ENCODE results near the gene TUBGCP4.

The TUBGCP4 gene

DNA sequence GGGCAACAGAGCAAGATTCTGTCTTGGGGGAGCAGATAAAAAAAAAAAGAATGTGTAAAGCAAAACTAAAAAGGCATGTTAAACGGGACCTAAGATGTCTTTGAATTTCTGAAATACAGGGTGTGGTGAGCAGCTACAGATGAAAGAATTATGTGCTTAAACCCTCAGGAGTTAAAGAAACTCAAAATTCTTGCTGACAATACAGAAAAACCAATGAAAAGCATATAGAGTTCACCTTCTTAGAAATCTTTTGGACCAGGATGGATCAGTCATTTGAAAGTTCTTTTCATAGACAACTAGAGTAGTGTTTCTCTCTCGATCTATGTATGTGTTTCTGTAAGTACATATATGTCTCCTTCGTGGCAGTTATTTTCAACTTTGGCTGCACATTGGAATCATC is 31.4 kb downstream of the TUBGCP4 start:
- H3K4me3 ChIP-seq (ENCODE audit: low read depth, low read length), result no peak overlapping the region

DNA sequence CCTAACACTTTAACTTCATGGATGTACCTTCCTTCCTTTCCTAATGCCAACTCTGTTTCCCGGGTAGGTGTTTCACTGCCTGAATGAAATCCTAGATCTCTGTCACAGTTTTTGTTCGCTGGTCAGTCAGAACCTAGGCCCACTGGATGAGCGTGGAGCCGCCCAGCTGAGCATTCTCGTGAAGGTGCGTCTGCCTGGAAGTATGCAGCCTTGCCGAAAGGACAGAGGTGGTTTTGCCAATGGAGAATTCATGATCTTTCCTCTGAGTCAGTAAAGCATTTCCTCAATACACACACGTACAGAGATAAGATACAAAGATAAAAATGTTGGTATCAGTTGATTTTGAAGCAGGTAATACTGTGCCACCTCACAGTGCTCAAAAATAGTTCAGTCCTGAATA is 32.7 kb downstream of the TUBGCP4 start:
- no peak overlapping the region for H3K4me3 ChIP-seq (ENCODE audit: low read depth, low read length)

DNA sequence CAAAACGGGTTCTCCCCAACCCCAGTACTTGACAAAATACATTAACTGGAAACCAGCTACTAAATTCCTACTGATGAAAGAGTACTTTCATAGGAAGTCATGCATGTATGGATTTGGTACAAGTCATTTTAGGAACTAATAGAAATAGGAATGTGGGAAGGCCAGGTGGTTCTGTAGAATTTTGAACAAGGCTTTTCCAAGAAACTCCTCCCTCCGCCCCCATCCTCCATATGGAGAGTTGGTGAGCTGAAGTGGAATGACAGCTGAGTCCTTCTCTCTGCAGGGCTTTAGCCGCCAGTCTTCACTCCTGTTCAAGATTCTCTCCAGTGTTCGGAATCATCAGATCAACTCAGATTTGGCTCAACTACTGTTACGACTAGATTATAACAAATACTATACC is 33.2 kb downstream of the TUBGCP4 start:
- no peak overlapping the region for H3K4me3 ChIP-seq (ENCODE audit: low read depth, low read length)

DNA sequence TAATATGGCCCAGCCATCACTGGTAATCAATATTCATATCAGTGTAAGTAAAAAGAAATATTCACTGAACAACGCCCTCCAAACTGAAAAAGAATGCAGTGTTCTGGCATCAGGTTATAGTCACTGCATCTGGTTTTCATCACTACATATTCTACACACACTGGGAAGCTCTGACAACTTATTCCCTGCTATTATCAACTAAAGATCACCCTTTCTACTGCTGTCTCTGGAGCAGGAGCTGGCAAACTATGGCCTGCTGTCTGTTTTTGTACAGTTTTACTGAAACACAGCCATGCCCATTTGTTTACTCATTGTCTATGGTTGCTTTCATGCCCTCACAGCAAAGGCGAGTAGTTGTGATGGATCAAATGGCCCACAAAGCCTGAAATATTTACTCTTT is 35.3 kb downstream of the TUBGCP4 start:
- no peak overlapping the region for H3K4me3 ChIP-seq (ENCODE audit: low read depth, low read length)

DNA sequence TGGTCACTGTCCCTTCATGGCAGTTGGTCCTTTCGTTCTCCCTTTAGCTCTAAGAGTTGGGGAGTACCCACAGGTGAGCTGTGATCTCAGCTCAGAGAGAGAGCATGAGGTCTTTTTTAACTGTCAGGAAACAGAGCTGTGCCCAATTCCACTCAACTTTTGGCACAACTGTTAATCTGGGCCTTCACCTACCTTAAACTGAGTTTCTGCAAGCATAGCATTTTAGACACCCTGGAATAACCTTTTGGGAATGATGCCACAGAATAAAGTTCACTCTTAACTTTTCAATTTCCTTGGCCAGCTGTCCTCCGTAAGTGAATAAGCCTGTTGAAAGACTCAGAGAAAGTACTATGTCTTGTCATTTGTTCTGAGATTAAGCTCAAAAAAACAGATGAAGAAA is 35.9 kb downstream of the TUBGCP4 start:
- H3K4me3 ChIP-seq (ENCODE audit: low read depth, low read length), result no peak overlapping the region

DNA sequence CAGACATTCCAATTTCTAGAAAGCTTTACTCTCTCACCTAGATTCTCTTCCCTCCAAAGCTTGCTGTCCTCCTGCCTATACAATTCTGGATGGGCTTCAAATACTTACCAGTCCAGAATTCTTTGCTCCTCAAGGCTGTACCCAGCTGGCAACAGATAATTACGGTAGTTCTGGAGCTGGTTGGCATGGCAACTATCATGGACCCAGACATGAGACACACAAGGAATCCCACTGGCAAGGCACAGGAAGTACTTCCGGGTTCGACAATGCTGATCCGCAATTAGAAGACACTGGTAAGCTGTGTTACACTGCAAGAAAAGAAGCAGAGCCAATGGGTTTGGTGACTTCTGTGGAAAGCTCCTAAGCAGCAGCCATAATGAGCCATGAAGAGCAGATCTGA is 37.9 kb downstream of the TUBGCP4 start:
- H3K4me3 ChIP-seq (ENCODE audit: low read depth, low read length), result no peak overlapping the region

DNA sequence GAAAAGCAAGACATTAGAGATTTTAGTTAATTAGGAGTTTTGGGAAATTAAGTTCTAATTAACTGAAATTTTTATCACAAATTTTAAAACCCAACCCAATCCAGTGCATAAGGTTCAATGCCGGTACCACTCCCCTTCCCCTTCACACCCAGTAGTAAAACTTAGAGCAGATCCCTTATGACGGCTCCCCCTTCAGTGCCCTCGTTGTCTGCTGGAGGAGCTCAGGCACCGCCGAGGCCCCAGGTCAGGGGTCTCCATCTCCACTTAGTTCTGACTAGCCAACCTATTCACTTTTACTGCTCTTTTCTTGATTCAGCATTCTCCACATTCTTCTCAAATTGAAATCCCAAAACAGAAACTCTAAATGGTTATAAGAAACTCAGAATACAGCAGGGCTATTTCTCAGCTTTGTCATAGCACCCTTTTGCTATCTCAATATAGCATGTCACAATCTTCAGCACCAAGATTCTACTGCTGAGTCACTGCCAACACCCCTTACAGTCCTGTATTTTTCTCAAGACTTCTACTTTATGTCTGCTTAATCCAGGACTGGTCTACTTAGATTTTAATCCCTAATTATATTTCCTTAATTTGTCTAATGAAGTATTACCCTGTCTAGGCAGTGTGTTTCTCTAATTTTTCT is 39.8 kb downstream of the TUBGCP4 start:
- H3K4me3 ChIP-seq (ENCODE audit: low read depth, low read length), result no peak overlapping the region

DNA sequence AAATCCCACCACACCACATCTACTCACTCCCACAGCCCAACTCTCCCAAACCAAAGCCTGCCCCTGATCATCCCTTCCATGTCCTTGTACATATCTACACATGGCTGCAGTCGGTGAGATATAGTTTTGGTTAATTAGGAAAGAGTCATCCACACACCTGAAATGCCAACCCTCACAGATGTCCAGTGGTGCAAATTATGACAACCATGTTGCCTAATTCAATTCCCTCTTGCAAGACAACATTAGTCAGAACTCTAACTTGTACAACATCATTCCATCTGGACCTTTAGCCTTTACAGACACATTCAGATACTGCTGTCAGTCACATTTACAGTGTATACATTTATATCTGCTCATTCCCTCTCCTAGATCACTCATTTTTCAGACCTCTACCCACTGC is 41.2 kb downstream of the TUBGCP4 start:
- H3K4me3 ChIP-seq (ENCODE audit: low read depth, low read length), result no peak overlapping the region

DNA sequence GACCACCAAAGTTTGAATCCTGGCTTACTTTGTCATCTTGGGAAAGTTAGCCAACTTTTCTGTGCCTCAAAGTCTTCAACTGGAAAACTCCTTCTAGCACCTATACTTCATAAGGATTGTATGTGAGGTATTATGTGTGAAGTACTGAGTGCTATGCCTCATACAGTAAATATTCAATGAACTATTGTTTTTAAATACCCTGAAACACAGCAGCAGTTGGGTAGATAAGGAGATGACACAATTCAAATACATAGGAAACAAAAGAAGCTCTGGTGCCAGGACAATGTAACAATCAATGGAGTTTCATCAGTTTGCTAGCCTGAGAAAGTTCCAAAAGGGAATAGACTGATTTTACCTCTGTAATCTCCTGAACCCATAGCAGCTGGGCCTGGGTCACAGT is 43.3 kb downstream of the TUBGCP4 start:
- H3K4me3 ChIP-seq (ENCODE audit: low read depth, low read length), result no peak overlapping the region

DNA sequence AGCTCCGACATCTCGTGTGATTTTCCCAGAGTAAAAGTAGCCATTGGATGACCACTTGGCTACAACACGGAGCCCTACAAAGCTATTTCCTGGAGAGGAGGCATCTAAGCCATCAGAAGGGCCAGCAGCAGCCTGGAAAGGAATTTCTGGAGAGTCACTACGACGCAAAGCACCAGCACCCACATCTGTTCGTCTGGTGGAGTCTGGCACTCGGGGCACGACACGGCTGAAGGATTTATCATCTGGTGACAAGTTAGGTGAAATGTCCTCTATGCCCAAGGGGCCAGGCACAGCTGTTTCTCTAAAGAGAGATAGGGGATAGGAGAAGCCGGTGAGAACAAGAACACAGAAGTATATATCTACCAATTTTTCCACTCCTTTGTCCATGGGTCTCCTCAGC is 49.5 kb downstream of the TUBGCP4 start:
- H3K4me3 ChIP-seq (ENCODE audit: low read depth, low read length), result no peak overlapping the region

DNA sequence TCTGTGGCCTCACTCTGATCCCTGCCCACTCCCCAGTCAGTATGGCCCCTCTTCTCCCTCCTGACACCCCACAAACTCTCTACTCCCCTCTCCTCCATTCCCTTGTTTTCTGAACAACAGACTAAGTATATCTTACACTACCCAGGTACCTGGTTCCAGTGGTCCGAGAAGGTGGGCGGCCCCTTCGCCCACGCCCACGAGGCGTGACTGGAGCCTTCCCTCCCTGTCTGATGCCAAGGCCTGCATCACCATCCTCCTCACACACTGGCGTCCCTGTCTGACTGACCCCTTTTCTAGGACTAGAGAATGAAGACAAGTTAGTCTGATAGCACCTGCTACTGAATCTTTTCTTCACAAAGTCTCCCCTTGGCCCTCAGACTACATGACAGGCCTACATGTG is 50.0 kb downstream of the TUBGCP4 start:
- no peak overlapping the region for H3K4me3 ChIP-seq (ENCODE audit: low read depth, low read length)

DNA sequence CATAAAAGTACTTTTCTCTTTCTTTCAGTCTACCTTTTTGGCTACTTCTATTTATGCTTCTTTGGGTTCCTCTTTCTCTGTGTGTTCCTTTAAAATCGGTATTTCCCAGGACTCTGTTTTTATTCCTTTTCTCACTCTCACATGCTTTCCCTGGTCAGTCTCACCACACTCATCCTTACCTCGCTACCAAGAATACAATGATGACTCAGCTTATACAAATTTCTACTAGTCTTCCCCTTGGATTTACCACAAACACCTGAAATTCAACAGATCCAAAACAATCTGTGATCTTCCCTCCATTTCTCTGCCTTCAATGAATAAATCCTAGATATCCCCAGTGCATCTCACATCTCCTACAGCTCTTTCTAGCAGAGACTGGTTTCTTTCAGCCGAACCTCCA is 52.9 kb downstream of the TUBGCP4 start:
- H3K4me3 ChIP-seq (ENCODE audit: low read depth, low read length), result no peak overlapping the region

DNA sequence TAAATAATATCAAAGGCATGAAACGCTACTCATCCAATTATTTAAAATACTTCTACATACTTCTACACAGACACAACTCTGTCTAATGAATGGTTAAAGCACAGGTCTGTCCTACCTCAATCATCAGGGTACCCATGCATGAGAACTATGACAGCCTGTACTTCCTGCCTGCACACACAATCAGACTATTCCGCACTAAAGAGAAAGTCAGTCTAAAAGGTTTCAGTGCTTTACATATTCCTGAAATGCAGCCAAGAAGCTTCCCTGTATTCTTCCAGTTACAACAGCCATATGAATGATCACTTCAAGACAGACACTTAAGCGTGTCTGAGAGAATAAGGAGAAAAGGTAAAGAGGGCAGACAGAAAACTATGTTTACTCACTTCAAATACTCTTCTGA is 58.8 kb downstream of the TUBGCP4 start:
- no peak overlapping the region for H3K4me3 ChIP-seq (ENCODE audit: low read depth, low read length)

DNA sequence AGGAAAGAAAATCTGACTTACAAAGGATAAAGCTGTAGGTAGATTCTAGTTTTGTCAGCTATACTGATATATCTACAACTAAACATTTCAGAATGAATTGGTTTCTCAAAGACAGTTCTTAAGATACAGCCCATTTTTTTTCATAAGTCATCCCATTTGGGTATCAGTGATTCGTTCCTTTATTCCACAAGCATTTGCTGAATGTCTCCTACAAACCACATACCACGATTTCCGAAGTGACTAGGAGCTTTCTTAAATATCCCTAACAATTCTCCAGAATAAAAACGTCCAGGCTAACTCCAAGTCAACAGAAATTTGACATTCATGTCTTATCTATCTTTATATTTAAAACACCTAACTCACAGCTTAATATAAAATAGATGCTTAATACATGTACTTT is 62.3 kb downstream of the TUBGCP4 start:
- H3K4me3 ChIP-seq (ENCODE audit: low read depth, low read length), result no peak overlapping the region

DNA sequence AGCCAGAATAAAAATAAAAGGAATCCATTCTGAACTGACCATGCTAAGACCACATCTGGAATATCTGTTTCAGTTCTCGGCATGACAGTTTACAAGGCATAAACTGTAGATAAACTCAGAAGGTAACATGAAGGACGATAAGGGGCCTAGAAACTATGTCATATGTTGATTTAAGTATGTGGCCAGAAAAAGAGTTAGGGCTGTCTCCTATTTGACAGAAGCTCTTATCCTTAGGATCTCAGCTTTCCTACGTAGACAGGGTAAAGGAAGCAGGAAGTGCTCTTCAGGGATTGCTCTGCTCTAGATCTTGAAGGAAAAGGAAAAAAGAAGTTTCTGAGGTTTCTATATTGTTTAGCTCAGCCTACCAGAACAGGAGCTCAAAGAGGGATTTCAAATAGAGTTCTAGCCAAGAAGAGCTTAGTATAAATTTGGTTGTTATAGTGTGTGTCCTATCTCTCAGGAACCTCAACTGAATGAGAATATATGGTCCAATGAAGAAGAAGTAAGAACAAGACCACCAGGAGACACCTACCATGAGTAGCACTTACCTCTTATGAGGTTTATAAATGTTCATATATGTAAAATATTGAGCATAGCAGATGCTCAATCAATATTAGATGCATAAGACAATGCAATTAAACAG is 62.9 kb downstream of the TUBGCP4 start:
- H3K4me3 ChIP-seq (ENCODE audit: low read depth, low read length), result no peak overlapping the region

DNA sequence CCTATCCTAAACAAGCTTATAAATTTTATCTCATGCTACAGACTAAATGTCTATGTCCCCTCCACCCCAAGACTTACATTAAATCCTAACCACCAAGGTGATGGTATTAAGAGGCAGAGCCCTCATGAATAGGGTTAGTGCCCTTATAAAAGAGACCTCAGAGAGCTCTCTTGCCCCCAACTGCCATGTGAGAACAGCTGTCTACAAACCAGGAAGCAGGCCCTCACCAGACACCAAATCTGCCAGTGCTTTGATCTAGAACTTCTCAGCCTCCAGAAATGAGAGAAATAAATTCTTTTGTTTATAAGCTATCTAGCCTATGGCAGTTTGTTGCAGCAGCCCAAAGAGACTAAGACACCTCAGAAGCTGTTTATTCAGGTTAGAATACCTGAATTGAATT is 63.5 kb downstream of the TUBGCP4 start:
- no peak overlapping the region for H3K4me3 ChIP-seq (ENCODE audit: low read depth, low read length)

DNA sequence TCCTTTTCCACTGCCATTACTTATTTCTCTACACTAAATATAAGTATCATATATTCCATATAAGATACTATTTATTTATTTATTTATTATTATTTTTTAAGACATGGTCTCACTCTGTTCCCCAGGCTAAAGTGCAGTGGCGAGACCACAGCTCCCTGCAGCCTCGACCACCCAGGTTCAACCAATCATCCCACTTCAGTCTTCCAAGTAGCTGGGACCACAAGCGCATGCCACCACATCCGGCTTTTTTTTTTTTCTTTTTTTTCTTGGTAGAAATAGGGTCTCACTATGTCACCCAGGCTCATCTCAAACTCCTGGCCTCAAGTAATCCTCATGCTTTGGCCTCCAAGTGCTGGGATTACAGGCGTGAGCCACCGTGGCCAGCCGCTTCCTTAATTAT is 65.5 kb downstream of the TUBGCP4 start:
- H3K4me3 ChIP-seq (ENCODE audit: low read depth, low read length), result no peak overlapping the region

DNA sequence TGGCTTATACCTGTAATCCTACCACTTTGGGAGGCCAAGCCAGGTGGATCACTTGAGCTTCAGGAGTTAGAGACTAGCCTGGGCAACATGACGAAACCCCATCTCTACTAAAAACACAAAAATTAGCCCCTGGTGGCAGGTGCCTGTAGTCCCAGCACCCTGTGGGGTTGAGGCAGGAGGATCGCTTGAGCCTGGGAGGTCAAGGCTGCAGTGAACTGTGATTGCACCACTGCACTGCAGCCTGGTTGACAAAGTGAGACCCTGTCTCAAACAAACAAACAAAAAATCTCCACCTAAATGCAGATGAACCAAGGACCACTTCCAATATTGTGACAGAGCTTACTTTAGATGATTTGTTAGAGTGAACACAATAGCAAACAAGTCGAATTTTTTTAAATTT is 68.4 kb downstream of the TUBGCP4 start:
- no peak overlapping the region for H3K4me3 ChIP-seq (ENCODE audit: low read depth, low read length)

DNA sequence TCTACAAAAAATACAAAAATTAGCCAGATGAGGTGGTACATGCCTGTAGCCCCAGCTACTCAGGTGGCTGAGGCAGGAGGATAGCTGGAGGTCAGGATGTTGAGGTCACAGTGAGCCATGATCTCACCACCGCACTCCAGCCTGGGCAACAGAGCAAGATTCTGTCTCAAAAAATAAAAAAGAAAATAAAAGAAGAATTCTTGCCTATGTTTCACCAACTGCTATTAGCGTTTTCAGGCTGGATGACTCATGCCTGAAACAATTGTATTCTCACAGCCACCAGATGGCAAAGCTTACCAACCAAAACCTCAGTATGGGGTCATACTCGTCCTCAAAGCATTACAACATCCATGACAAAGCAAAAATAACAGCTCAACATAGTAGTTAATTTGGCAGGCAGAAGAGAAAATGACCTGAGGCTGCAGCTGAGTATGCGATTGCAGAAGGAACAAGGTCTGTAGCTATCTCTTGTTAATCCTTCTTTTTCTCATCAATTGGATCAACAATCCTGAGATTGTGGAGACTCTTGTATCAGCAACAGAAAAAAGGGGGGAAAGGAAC is 69.9 kb downstream of the TUBGCP4 start:
- H3K4me3 ChIP-seq (ENCODE audit: low read depth, low read length), result no peak overlapping the region

DNA sequence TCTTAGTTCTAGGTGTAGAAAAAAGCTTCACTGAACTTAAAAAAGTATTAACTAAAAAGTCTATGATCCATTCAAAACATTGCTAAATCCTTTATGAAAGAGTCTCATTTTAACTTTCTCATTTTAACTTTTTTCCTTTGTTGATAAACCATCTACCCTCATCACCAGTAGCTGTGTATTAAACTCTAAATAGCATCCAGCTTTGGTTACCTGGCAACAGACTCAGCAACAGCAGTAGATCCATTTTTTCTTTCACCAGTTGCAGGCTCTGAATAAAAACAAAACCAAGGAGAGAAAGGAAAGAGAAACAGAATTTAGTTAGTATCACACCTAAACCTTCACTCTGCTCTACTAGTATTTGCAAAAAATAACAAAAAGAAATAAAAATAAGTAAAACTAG is 70.4 kb downstream of the TUBGCP4 start:
- no peak overlapping the region for H3K4me3 ChIP-seq (ENCODE audit: low read depth, low read length)

DNA sequence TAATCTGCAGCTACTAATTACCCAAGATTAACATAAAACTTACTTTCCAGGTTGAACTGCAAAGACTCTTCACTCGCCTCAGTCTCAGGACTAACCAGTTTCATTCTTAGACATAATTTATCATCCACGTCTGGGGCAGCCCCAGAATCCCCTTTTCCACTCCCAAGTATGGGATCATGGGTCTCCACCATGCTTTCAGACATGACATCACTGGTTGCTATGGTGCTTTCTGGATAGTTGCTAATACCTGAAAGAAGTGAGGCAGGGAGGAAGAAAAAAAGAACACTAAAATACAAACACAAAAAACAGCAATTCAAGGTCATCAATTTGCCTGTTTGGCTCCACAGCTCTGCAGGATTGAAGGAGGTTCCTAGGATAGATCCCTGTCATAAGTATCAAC is 75.4 kb downstream of the TUBGCP4 start:
- no peak overlapping the region for H3K4me3 ChIP-seq (ENCODE audit: low read depth, low read length)

DNA sequence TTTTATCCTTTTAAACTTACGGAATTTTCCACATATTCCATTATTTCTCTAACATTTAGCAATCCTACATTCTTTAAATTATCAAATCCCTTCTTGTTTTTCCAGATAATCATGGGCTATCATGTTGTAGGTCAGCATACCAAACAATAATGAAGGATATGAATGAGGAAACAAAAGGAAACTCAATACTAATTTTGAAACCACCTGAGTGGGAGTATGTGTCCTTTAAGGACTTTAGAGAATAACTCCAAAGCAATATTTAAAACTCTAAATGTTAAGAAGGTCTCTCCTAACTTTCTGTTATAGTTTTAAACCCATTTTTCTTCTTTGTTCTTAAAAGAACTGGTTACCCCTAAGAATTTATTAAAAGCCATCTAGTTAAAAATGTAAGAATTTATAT is 79.1 kb downstream of the TUBGCP4 start:
- H3K4me3 ChIP-seq (ENCODE audit: low read depth, low read length), result no peak overlapping the region

Measured in iPS-11a (cell line).